NT2/D1 (cell line): ENCODE measurements around the gene GIMAP1.

Experiments used
- YY1 ChIP-seq: IDR thresholded peaks from 2 replicates; pipeline ENCODE4 v1.6.1; 2011; ENCODE audit not compliant: insufficient read length, insufficient read depth
- ZNF274 ChIP-seq: IDR thresholded peaks from 2 replicates; pipeline ENCODE4 v1.6.1; 2011; ENCODE audit warnings: mild to moderate bottlenecking, low read depth, low read length

DNA sequence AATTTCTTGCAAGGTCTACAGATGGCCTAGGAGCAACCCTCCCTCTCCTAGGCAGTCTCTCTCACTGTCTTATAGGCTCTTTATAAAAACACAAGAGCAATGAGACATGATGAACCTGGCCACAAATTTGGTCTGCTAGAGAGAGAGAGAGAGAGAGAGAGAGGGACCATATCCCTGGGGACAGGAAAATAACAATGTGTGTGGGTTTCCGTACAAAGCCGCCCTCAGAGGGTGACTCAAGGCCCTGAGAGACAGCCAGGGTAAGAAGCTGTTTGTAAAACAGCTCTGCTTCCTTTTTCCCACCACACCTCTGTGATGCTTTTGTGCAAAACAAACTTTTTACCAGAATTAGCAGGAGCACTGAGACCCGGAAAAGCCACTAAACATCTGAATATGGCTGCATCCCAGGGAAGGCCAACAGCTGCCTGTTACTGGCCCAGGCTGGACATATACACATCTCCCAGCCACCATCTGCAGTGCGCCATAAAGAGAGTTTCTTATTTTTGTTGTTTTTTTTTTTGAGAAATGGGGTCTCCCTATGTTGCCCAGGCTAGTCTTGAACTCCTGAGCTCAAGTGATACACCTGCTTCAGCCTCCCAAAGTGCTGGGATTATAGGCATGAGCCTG is 39.2 kb downstream of the GIMAP1 start:
- TF ChIP-seq YY1: no peak
- TF ChIP-seq ZNF274: no peak
